ENCODE results near the gene GTPBP3.

GTPBP3 gene

DNA sequence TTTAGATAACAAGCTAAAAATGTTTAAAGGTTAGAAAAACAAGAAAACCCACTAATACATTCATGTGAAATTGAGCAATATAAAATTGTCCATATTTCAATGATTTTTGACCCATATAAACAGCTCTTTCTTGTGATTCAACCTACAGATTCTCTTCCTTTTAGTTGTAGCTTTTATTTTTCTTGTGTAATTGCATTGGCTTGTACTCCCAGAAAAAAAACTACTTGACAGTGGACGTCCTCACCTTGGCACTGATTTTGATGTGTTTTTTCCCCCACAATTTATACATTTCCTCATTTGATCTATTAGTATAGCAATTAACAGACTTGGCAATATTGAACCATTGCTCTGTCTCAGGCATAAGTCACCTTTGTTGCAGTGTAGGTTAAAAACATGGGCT is 51.9 kb downstream of the GTPBP3 start:
- no peak for DNase-seq

DNA sequence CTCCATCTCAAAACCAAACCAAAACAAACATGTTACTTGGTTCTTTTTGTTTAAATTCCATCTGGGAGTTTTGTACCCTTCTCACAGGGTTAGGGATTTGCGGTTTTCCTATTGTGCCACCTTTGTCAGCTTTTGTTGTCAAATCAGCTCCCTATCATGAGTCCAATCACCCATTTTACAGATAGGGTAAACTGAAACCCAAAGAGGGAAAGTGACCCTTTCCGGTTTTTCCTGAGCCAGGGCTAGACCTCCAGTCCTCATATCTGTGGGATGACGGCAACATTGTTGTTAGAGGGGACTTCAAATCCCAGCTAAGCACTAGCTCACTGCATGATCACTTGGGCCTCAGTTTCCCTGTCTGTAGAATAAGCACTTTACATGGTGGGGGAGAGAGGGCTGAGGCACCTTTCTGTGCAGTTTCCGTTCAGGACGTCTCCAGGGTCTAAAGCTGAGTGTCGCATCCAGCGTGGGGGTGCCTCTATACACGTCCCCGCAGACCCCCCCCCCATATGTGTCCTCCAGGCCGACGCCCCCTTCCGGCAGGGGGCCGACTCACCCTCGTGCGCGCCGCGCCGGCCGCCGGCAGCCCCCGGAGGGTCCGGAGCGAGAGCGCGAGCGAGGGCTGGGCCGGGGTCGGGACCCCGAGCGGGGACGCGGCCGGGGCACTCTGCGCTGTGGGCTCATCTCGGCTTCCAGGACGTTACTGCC is 52.8 kb downstream of the GTPBP3 start:
- no peak for DNase-seq

DNA sequence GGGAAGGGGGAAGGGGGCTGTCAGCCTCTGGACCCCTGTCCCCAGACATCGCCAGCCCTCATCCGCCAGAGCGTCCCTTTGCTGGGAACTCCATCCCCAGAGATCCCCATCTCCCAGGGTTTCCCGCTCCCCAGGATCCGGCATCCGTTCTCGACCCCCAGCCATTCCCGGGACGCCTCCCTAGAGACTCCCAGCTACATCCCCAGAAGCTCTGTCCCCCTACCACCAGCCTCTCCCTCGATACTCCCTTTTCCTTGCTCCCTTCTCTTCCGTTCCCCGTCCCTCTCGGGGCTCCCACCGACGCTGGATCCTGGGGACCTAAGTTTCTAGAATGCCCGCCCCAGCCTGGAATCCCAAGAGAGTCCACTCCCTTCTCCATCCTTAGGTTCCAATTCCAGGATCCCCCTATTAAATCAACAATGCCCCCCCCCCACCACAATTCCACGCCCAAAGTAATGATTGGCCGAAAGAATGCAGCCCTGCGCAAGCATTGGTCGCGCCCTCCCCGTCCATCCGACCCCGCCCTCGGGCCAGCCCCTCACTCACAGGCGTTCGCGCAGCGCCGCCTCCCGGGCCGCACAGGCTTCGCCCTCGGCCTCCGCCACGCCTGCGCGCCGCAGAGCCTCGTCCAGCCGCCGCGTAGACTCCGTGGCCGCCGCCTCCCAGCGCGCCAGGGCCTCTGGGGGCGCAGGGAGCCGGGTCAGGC is 53.5 kb downstream of the GTPBP3 start:
- peak; percentile 90 for DNase-seq

DNA sequence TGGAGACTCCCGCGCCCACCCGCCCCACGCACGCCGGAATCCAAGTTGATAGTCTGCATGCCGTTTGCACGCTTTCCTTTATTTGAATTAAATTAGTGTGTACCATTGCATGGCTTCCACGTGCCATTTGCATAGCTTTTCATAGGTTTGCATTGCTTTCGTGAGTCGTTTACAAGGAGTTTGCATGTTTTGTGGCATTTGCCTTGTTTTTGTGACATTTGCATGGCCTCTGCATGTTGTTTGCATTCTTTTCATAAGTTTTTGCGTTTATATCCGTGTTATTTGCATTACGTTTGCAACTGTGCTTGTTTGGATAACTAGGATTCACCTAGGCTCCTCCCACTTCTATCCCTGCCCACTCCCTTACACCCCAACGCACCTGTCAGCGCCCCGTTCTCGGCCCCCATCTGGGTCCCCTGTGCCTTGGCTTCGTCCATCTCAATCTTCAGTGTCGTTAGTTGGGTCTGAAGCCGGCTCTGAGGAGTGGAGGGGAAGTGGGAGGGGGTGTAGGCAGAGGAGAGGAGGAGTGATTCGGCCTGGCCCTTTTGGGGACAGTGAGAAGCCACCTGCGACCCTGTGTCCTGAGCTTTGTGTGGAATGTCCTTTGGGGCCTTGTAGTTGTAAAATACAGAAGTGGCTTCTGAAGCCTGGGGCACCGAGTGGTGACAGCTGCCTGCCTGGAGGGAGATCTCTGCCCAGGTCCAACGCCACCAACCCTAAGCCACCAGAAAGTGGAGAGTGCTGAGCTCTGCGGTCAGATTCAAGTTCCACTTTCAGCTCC is 54.2 kb downstream of the GTPBP3 start:
- DNase-seq, result no peak
